ENCODE data around the gene PHOX2B.
"Not testable (repeated sequence)": the region's sequence is repeated elsewhere in the genome, so short reads cannot be mapped to it uniquely, and the experiment has no call there.

The PHOX2B gene

DNA sequence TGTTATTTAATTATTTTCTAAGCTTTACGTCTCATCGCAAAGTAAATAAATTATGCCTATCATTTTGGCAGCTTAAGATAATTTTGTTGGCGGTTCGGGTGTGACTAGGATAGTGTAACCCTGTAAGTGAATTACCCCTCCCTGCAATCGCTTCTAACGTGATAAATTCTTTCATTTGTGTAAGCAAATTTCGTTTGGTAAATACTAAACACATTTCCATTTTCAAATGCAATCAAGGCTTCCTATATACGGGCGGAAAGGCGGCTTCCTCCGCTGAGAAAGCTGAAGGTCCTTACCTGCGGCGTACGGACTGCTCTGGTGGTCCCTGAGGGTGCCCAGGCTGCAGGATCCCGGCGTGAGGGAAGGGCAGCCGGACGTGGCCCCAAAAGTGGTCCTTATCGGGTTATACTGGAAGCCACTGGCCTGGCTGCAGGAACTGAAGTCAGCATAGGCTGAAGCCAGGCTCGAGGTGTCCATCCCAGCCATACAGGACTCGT is 403 bp downstream of the PHOX2B start:
- no peak for DNase-seq (ENCODE audit: low read depth in 2 of 2)

DNA sequence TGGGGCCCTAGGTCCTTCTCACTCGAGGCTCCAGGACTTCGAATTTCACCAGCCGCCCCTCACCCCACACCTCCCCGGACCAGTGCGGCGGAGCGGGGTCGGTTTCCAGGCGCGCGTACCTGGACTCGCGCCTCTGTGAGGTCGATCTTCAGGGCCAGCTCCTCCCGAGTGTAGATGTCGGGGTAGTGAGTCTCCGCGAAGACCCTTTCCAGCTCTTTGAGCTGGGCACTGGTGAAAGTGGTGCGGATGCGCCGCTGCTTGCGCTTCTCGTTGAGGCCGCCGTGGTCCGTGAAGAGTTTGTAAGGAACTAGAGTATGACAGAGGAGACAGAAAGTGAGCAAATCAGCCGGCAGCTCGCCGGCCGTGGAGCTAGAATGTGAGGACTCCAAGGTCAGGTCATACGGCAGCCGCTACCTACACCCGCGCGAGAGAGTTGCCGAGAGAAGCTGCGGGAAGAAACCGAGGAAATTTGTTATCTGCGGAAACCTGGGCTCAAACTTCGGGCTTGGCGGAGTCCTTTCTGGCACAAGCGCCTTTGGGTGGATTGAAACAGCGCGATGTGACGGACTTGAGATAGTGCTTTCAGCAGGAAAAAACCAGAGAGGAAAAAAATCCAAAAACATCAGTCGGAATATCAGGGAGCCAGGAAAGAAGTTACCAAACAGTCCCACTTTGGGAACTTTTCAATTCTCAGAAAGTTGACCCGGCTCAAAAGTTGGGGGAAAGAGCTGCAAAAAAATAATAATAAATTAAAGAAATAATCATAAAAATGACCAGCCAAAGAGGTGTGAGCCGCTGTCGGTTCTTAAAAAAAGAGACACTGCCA is 1.1 kb downstream of the PHOX2B start:
- no peak for DNase-seq (ENCODE audit: low read depth in 2 of 2)

DNA sequence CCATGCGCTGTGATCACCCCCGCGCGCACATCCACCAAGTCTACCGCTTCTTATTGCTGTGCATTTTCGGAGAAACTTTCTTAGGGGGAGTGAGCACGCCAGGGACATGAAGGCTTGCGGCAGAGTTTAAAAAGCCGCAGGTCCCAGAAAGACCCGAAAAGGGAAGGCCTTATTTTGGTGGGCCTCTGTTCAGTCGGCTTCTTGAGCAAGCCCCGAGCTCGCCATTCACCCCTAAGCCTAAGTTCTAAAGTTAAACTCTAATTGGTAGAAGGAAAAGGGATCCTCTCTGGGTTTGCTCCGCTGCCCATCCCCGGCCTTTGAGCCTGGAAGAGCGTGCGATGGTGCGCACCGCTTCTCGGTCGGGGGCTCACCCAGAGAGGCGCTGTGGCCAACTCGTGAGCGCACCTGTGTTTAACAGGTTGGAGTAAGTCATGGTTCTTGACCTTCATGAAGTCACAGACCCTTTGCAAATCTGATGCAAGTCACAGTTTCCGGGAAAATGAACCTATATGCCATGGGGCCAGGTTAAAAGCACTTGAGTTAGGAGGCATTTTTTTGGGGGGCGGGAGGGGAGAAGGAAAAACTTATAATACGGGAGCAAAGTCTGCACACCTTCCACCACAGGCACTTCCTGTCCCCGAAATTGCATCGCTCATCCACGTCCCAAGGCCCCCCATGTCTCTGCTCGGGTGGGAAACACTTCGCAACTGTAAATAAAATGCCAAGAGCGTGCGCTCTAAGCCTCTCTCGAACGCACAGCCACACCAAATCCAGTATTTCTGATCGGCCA is 1.9 kb downstream of the PHOX2B start:
- DNase-seq (ENCODE audit: low read depth in 2 of 2), result no peak

DNA sequence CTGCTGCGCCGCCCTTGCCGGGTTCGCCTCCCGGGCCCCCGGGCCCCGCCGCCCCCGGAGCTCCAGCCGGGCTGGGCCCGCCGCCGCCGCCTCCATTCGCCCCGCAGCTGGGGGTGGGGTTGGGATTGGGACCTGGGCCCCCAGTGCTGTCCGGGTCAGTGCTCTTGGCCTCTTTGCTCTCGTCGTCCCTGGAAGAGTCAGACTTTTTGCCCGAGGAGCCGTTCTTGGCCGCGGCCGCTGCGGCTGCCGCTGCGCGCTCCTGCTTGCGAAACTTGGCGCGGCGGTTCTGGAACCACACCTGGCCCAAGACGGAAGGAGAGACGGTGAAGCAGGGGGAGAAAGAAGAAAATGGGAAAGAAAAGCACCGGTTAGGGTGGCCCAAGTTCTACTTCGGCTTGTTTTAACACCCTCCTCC is 2.5 kb downstream of the PHOX2B start:
- DNase-seq (ENCODE audit: low read depth in 2 of 2), result no peak

DNA sequence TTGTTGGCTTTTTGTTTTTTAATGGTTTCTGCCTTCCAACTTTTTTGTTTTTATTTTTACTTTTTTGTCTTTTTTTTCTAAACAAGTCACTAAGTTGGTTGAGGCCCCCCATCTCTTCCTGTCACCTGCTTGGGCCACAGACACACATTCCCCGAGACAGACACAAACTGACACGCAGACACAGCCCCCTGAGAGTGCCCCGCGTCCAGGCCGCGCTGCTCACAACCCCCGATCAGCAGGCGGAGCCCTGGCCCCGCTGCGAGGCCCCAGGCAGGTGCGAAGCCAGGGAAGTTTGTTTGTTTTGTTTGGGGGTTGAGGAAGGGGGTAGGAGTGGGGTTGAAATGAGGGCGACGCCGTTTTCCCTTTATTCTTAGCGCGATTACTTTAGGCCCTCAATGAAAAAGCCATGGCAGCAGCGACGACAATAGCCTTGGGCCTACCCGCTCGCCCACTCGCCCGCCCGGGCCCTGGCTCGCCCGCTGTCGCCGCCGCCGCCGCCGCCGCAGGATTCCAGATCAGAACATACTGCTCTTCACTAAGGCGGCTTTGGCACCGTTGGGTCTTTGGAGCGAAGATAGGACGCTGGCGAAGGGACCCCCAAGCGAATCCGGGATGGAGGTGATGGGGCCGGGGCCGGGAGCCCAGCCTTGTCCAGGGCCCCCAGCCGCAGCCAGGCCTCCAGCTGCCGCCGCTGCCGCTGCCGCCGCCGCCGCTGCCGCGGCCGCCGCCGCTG is 3.1 kb downstream of the PHOX2B start:
- no peak for DNase-seq (ENCODE audit: low read depth in 2 of 2)

DNA sequence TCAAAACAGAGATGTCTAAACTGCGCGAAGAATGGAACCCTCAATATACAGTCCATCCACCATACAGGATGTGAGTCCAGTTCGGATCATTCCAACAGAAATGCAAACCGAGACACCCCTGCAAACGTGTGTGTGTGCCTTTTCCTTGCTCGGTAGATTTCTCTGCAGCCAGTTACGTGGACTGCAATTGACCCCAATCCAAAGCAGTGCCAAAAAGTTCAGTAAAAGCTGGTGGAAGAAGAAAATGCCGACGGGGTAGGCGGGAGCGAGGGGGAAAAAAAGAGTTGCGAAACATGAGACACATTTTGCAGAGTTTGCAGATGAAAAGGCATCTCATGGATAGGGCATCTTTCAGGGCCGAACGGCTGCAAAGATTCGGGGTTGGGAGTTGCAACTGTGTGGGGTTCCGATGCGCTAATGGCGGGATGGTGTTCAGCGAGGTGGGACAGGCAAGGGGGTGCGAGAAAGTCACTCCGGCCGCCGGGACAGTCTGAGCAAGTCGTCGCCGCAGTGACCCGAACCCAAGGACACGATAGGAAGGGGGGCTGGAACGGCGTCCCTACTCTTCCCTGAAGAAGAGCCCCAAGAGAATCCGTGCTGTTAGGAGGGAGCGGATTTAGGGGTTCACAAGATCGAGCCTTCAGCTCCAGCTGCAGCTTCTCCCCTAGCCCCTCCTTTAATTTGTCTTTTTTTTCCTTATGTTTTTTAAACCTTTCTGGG is 3.8 kb downstream of the PHOX2B start:
- DNase-seq (ENCODE audit: low read depth in 2 of 2), result no peak

DNA sequence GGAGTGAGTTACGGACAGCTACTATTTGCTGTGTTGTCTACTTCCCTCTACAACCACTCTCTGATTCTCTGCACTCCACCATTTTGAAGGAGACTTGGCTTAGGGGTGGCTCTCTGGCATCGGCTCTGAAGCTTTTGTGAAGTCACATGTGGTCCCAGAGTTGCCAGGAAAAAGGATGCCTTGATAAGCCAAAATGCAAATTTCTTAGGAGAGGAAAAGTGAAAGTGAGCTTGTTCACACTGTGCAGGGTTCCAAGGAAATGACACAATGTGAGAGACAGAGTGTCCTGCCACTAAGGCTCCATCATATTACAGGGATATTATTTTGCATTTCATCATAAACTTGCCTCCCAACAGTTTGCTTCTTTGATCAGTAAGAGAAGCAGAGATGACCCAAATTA is 7.2 kb downstream of the PHOX2B start:
- DNase-seq (ENCODE audit: low read depth in 2 of 2), result no peak

DNA sequence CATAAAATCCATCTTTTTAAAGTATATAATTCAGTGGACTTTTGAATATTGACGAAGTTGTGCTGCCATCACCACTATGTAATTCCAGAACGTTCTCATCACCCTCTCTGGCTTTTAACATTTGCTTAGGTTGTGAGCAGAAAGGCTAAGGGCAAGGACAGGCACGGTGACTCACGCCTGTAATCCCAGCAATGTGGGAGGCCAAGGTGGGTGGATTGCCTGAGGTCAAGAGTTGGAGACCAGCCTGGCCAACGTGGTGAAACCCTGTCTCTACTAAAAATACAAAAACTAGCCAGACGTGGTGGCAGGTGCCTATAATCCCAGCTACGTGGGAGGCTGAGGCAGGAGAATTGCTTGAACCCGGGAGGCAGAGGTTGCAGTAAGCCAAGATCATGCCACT is 11.0 kb downstream of the PHOX2B start:
- DNase-seq (ENCODE audit: low read depth in 2 of 2), result not testable (repeated sequence)

DNA sequence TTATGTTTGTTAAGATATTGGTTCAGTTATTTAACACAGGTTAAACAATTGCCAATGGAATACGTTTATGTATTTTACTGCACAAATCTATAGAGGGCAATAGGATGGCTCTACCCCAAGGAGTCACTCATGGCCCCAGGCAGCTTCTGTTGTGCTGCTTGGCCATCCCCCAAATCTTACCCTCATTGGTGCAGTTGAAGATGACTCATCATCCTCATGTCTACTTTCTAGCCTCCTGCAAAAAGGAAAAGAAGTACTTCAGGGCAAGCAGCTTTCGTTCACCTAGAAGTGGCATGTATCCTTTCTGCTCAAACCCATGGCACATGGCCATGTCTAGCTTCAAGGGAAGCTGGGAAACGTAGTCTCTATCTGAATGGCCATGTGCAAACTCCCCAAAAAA is 14.2 kb downstream of the PHOX2B start:
- no peak for DNase-seq (ENCODE audit: low read depth in 2 of 2)

DNA sequence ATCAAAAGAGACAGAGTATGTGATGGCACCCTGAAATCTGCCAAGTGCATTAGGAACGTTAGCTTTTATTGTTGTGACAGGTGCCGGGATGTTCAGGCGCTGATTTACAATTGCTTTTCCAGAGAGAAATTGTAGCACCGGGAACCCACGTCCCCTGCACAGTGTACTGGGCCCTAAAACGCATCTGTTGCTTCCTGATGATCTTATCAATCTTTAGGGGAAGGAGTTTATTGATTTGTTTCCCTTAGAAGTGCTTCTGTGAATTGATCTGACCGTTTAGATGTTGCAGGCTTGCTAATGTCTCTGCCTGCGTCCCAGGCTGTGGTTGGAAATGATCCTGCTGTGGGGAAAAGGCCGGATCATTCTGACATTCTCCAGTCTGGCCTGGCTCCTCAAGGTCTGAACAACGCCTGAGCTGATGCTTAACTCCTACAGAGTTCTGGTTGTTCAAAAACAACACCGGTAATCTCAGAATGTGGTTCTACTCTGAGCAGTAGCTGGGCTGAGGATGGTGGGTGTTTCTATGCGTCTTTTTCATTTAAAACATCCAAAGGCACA is 16.9 kb downstream of the PHOX2B start:
- no peak for DNase-seq (ENCODE audit: low read depth in 2 of 2)

DNA sequence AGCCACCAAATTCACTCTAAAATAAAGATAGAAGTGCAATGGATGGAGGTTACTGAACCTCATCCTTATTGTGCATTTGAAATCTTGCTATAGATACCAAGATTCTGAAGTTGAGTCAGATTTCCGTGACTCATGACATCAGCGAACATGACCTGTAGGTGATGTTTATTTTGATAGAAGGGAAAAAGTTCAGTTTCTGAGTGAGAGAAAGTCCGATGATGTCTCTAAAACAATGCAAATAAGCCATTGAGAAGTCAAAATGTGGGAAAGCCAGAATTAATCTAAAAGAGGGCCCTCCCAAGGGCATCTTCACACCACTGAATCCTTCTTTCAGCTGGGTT is 20.0 kb downstream of the PHOX2B start:
- DNase-seq (ENCODE audit: low read depth in 2 of 2), result no peak

DNA sequence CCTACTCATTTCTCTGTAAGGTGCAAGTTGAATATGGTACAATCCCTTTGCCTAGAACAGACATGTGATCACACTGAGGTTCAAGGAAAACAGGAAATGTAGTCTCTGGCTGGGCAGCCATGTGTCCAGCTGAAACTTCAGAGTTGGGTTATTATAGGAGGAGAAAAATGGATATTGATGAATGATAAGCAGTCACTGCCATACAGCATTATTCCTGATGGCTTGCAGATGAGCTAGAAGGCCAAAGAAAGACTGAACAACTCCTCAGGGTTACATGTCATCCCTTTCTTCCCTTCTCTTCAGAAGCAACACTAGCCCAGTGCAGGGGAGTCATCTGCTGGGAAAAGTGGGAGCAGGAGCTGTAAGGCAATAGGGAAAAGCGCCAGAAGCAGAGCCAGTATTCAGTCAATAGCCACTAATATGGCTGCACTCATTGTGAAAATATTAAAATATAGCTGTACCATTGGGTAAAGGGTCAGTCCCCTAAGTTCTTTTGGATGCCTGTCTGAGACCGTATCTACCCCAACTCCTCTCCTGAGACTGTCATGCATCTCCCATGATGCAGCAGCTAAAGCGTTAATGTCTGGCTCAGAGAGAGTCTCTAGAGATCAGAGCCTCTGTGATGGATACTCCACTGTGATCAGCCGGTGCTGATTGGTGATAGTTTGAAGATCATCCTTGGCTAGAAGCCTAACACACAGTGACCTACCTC is 20.5 kb downstream of the PHOX2B start:
- no peak for DNase-seq (ENCODE audit: low read depth in 2 of 2)

DNA sequence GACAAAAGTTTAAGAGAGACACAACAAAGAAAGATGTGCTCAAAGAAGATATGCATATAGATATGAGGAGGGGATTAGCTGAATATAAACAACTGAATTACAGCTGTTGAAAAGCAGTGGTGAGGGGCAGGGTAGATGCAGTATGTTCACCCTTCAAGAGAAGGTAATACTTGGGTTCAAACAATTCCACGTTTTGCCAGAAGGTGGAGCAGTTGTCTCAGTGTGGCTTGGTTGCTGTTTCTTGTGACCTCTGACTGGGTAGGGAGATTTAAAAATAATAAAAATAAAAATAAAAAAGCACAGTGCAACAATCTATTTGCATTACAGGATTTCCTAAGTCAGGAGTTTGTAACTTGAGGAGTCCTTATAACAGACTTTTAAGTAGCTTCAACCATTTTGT is 23.3 kb downstream of the PHOX2B start:
- DNase-seq (ENCODE audit: low read depth in 2 of 2), result no peak

DNA sequence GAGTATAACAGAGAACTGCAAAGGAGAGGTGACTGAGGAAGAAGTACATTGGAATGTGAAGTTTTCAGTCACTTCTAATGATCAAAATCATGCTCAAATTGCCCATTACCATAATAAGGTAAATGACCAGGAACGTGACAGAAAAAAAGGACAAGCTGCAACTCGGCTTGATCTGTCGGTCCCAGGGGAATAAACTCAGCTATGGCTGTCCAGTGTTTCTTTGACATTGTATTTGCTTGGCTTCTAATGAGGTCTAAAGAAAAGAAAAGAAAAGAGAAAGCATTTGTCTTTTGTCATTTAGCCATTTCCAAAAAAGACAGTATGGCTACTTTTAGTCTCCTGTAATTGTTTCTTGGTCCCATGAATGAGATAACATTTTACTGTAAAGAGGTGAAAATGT is 25.2 kb downstream of the PHOX2B start:
- no peak for DNase-seq (ENCODE audit: low read depth in 2 of 2)

DNA sequence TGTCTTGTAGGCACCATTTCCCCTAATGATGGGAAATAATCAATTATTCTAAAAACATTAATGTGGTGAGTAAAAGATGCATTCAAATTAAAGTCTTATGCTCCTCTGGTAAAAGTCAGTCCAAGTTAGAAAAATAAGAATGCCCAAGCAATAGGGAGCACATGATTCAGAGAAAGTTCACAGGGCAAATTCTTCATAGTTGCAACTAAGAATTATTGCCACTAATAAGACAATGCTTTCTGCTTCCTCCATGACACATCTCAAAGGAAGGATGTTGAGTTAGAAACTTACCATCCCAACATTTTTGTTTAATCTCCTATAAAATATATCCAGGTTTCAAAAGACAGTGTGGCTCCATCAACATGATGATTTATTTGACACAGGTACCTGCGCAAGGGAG is 26.3 kb downstream of the PHOX2B start:
- no peak for DNase-seq (ENCODE audit: low read depth in 2 of 2)

DNA sequence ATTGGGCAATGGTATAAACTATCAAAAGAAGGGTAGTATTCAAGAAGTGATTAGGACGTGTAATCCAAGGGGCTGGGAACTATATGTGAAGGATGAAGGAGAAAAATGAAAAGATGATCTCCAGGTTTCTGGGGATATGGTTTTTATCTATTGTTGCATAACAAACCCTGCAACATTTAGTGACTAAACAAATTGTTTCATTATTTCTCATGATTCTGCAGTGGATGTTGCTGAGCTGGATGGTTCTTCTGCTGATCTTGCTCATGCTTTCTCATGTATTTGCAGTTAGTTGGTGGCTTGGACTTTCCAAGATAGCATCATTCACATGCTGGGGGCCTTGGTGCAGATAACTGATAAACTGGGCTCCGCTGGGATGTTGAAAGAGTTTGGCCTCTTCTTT is 29.1 kb downstream of the PHOX2B start:
- DNase-seq (ENCODE audit: low read depth in 2 of 2), result no peak

DNA sequence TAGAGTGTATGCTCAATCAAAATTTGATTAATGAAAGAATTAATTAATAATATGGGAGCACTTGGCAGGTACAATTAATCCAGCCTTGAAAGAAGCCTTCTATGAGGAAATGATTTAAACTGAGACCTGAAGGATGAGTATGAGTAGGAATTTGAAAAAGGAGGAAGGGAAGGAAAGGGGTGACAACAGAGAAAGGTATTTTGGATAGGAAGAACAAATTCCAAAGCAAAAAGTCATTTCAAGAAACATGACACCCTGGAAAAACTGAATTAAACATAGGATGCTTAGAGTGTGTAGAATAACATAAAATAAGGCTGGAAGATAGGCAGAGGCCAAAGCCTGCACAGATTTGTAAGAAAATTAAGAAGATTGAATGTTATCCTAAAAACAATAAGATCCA is 29.6 kb downstream of the PHOX2B start:
- DNase-seq (ENCODE audit: low read depth in 2 of 2), result no peak

DNA sequence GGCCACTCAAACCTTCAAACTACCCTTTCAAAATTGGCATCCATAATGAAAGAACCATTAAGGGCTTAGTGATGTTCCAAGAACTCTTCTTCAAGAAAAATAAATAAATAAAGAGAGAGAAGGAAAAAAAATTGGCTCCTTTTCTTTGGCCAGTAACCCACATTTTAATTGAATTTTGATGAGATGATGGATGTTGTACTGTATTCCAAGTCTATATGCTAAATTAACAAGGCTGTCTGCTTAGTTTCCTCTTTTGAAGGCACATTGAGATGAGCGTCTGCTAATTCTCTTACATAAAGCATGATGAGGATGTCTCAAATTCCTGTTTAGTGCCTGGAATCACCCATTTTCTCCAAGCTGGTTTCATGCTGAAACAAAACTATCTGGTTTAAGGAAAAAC is 33.4 kb downstream of the PHOX2B start:
- DNase-seq (ENCODE audit: low read depth in 2 of 2), result no peak

DNA sequence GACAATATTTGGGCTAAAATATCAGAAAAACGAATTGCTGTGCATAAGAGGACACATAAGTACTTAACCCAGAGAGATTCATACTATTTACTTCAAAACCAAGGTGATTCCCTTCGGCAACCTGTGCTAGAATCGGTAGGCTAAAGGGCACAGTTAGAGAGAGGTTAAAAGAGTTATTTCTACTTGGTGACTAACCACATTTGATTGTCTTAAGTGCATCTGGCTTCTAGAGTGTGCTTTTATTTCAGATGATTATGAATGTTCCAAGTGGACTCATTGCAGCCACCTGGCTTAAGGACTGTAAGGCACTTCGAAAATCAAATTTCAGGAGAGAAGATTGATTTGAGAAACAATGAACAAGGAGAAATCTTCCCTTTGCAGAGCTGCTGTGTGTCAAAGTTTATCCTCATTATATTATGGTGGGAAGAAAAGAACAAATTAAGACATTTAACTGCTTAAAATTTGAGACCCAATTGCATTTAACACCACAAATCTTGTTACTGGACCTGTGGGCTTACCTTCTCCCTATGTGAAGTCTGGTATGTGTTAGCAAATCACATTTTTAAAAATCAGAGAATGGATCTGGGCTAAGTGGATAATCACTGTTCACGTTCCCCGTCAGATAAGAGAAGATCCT is 34.0 kb downstream of the PHOX2B start:
- DNase-seq (ENCODE audit: low read depth in 2 of 2), result no peak

DNA sequence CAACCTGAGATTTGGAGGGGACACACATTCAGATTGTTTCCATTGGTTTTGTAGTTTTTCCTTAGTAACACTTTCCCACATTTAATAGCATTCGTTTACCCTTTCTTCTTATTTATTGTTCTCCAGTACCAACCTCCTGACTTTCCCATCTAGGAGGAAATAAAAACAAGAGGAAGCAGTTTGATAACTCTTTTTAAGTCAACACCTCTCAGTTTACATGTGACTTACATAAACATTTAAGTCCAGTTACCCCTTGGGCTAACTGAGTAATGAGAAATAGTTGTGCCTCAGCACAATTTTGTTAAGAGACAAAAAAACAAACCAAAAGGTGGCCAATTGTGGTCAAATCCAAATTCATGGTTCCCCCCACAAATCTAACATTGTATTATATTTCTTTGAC is 34.8 kb downstream of the PHOX2B start:
- no peak for DNase-seq (ENCODE audit: low read depth in 2 of 2)

Data from stimulated activated CD4-positive, alpha-beta T cell treated with anti-CD3 and anti-CD28 coated beads, Interleukin-12 subunit alpha, Interleukin-12 subunit beta, amount 100 ng/mL, for 24 hours (primary cell).